ENCODE results near the gene SP1.

DNA sequence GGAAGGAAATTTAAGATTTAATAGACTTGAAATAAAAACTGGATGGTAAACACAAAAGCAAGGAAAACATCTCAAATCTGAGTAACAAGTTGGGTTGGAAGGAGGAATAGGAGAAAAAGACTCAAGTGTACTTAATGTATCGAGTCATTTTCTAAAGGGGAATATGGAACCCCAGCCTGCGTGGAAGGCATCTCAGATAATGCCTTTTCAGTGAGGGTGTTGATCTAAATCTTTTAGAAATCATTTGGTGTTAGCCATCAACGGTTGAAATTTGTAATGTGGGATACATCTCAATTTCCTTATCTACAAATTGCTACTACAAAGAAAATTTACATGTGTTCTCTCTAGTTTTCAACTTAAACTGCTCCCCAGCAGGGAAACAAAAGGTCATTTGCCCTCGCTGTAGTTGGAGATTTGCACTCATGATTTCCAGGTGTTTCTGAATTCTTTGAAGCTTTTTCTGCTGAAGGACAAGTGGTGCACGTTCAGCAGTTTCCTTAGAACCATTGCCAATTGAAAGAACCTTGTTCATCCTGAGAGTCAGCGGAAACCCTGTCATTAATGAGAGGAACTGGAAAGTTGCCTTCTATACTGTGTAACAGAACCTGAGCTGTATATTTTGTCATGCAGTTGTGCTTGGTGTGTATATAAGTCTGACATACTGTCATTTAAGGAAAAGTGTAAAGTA lies 74.1 kb downstream of the SP1 start:
- TF ChIP-seq, protein P1, sequence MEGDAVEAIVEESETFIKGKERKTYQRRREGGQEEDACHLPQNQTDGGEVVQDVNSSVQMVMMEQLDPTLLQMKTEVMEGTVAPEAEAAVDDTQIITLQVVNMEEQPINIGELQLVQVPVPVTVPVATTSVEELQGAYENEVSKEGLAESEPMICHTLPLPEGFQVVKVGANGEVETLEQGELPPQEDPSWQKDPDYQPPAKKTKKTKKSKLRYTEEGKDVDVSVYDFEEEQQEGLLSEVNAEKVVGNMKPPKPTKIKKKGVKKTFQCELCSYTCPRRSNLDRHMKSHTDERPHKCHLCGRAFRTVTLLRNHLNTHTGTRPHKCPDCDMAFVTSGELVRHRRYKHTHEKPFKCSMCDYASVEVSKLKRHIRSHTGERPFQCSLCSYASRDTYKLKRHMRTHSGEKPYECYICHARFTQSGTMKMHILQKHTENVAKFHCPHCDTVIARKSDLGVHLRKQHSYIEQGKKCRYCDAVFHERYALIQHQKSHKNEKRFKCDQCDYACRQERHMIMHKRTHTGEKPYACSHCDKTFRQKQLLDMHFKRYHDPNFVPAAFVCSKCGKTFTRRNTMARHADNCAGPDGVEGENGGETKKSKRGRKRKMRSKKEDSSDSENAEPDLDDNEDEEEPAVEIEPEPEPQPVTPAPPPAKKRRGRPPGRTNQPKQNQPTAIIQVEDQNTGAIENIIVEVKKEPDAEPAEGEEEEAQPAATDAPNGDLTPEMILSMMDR (IDR thresholded peaks at IDR 0.05; ENCODE audit: low read length) = no peak
- TF ChIP-seq EZH2 (IDR thresholded peaks at IDR 0.05; ENCODE audit: borderline replicate concordance, low read length) = no peak
